ENCODE results near the gene ZBTB7C.
A peak's percentile ranks its signal among the peaks of the same experiment; 100 is the strongest.

Gene ZBTB7C

DNA sequence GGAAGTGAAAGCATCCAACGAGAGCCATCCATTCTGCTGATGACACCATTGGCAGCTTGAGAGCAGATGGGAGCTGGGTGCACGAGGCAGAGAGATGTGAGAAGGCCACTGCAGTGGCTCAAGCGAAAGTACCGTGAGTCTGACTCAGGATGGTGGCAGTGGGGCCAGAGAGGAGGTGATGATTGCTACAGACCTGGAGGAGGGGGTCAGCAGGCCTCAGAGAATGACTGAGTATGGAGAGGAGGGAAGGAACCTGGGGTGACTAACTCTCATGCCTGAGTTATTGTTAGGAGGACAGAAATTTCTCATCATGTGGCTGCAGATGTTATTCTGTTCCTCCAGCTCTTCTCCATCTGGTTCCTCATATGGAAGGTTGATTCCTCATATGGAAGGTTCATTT, 8.8 kb upstream of the ZBTB7C start:
- DNase-seq: no peak

DNA sequence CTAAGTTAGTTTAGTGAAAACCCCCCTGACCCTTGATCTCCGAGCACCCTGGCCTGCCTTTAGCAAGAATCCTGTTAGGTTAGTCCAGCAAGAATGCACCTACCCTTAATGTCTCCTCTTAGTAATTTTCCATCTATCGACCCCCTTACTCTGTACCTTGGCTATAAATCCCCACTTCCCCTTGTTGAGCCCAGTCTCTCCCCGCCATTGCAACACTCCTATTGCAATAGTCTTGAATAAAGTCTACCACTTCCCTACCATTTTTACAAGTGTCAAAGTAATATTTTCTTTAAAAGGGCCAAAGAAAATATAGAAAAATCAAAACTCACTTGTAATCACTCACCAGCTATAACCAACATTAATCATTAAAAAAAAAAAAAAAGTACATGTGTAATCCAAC, 4.2 kb upstream of the ZBTB7C start:
- no peak for DNase-seq

DNA sequence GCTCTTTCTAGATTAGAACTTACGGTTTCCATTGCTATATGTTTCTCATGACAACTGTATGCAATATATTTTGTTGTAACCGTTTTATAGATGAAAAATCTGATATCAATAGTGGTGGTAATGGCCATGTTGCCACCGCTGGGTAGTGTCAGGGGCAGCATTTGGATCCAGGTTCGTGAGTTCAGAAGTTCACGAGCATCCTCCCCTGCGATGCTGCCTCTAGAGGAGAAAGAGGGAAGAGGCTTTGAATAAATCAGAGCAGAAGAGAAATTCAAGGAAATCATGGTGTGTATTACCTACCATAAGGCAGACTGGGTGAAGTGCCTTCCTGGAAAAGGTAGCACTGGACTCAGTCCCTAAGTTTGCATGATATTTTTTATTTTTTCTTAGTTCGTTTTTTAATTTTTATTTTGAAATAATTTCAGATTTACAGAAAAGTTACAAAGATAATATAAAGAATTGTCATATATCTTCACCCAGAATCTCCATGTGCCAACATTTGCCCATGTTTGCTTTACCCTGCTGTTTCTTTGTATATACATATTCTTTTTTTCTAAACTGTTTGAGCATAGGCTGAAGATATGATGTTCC, 3.3 kb upstream of the ZBTB7C start:
- peak; percentile 31 for DNase-seq

DNA sequence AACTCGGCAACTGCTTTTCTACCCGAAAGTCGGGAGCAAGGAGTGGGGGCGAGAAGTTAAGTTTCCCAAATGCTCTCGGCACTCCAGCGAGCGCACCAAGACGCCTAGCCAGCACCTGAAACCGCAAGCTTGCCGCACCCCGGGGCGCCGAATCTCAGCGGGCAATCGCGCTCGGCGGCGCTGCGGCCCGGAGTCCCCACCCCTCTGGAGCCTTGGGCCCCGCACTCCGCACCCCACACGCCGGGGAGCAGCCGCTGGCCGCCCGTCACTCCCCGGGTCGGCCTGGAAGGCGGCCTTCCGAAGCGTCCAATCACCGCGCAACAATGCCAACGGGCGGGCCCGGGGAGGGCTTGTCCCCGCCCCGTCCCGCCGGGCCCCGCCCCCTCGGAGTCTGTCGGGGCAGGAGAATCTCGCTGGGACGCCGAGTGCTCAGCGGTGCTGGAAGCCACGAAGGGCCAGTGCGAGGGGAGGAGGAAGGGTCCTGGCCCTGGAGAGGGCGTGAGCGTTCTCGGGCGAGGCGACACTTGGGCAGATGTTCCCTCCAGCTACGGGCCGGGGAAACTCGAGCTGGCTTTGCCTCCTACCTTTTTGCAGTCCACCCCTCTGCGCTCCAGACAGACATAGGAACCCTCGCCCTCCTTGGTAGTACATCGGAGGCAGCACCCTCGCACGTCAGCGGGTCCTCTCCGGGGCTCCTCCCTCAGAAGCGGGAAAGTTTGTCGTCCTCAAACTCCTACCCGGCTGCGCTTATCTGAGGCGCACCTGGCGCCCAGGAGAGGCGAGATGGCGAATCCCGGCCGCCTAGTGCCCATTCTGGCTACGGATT, 1.1 kb upstream of the ZBTB7C start:
- DNase-seq: peak; percentile 92

DNA sequence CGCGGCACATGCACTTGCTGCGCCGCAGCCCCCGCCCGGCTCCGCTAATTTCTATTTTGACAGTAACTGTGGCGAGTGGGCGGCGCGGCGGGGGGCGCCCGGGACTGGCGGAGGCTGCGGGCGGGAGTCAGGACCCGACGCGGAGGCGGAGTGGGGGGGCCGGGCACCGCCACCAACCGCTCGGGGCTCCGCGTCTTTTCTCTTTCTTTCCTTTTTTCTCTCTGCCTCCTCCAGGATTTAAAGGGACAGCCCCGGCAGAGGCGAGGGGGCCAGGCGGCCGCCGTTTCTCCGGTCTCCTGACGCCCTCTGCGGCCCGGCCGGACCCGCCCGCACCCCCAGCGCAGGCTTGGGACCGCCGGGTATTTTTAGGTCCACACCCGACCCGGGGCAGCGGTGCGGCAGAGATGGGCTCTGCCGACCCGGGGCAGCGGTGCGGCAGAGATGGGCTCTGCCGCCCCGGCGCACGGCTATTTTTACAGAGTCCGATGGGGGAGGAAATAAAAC, 460 bp upstream of the ZBTB7C start:
- no peak for DNase-seq

DNA sequence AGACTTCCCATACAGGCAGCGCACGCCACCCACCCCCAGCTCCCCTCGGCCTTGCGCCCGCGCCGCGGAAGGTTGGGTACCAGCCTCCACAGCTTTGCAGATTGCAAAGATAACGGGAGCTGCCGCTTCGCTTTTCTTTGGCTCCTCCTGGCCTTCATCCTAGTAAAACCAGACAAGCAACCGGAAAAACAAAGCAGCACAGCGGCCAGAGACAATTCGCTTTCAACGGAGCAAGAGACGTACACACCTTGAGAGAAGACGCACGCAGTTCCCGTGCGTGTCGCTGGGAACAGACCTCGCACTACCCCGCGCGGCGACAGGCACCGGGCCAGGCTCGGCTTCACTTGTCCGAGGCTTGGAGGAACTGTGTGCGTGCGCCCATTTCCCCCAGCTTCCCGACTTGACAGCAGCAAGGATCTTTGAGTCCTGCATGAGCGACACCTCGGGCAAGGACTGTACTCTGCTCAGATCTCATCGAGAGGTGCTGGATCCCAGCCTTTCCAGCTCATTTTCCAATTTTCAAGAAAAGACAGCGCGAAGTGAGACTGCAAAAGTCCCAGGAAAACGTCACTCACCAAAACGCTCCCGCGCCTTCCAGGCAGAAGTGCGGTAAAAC, 964 bp downstream of the ZBTB7C start:
- DNase-seq: no peak

DNA sequence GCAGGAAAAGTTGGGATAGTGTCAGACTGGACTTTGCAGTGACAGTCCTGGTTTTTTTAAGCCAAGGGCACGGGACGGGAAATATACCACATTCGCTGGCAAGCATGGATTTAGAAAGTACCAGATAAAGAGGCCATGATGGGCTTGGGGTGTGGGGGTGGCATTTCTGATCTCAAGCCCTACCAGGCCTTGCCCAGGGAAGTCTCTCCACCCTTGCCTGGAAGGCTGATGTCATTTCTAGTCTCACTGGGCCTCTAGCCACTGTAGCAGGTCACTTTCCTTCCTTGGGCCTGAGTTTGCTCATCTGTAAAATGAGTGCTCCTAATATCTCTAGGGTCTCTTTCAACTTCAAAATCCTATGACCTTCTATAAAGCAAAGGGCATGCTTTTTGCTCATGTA, 1.8 kb downstream of the ZBTB7C start:
- DNase-seq: no peak

DNA sequence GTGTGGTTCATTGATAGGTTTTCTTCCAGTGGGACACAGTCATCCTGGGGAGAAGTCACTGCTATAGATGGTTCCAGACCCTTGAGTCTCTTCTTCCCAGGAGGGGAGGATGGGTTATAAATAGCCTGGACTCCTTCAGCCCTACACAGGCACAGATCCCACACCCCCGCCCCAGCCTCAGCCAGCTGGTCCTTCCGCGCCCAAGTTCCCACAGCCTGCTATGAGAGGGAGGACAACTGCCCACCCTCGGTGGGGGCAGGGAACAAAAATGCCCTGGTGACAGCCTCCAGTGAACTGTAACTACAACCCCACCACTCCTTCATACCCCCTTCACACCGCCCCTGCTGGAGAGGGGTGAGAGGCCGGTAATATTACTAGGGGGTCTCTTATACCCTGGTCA, 3.2 kb downstream of the ZBTB7C start:
- DNase-seq: no peak

DNA sequence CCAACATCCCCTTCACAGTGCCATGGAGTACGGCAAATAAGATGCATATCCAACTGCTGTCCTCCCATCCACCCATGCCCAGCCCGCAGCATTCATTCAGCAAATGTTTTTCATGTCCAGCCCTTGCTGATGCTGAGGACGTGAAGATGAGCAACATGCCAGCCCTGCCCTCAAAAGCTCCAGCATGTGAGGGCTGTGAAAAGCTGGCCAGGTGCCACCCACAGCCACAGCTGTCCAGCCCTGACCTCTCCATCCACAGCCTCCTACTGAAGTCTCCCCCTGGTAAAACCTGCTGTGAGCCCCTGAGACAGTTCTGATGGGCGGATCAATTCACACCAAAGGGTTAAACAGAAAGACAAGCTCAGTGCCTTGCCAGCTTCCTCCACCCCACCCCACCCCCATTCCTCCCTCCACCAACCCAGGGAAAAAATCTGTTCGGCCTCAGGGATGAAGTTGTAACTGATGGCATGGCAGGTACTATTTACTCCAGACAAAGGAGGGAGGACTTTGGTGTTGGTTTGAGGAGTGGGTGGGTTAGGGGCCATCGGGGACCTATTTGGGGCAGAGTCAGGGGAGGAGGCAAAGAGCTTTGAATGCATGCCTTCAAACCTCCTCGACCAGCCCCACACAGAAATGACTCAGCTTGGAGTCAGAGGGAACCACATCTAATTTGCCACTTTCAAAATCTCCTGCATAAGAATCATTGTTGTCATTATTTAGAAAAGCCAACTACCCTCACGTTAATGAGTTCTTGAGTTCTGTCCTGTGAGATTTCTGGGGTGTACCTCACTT, 4.3 kb downstream of the ZBTB7C start:
- DNase-seq: peak; percentile 22

DNA sequence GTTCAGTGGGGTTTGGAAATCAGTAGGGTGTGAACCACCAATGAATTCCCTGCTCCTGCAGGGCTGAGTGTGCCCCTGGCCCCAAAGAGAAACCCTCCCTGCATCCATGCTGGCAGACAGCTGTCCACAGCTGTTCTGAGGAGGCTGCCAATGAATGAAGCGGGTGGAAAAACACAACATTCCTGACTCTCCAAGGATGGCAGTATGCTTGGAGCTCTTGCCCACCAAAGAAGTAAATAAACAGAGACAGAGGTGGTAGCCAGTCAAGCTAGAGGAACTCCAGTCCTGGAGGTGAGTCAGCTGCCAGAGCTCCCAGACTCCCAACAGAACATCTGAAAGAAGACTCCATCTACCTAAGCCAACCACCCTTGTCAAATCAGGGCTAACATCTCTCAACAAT, 6.2 kb downstream of the ZBTB7C start:
- DNase-seq: peak; percentile 80

DNA sequence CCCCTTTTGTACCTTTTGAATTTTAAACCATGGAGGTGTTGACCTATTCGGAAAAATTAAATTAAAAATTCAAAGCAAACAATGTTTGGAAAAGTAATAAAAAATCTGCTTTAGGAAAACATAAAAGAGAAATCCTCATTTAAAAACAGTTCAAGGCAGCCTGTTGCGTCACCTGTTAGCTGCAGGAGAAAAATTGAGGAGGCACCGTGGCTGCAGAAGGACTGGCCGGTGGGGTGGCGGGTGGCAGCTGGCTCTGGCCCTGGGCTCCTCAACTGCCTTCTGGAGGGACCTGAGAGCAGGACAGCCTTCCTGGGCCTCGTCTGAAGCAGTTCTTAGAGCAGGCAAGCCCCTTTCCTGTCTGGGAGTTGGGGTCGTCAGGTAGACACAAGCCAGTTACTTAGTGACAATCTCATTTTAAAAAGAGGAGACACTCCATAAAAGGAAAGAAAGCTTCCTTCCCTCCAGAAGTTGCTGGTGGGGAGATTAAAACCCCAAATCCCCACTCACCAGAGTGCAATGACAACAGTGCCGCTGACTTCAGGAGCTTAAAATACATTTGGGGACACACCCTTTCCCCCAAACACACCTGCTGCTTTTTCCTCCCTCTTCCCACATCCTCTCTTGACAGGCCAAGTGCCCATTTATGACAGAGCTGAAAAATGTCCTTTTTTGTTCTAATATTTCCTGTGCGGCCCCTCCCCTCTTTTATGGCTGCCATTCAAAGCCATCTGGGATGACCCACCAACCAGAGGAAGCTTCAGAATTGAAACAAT, 9.7 kb downstream of the ZBTB7C start:
- no peak for DNase-seq

DNA sequence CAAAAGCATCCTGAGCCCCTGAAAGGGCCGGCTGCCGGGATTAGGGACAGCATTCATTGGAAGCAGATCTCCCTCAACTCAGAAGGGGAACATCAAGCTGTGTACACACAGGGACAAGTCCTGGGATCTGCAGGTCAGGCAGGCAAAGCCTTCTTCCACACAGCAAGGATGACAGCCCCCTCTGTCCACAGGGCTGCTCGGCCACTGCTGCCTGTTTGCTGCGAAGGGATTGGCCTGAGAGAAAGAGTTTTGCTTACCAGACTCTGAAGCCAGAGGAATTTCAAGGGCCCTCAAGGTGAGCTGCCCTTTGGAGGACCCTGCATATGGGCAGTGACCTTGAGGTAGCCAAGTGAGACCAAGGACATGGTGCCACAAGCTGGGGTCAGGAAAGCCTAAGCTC, 11.1 kb downstream of the ZBTB7C start:
- no peak for DNase-seq

DNA sequence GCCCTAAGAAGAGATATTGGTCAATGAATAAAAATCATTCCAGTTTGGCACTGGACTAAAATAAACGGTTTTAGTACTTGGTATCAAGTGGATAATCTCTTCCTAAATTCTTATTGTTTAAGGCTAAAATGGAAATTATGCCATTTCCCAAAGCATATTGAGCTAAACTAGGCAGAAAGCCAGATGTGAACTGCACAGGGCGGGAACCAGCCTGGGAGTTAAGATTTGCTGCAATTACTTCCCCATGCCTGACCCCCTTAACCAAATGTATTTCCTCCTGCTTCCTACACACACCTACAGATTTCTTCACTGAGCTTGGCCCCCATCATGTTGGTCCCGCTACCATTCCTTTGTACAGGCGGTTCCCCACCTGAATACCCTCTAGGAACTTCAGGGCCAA, 12.2 kb downstream of the ZBTB7C start:
- no peak for DNase-seq

DNA sequence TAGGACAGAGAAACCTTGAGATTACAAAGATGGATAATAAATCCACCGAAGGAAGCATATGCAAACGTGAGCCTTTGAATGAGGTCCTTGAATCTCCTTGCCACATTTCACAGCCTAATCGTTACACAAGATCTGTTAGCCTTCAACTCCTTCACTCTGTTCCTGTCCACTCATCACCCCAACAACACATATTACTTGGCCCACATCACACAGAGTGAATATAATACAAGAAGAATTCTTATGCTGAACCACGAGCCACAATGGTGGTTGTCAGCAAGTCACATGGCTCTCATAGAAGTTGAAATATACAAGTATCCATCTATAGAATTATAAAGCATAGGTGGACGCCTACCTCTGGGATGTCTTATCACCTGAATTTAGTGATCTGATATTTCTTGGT, 12.6 kb downstream of the ZBTB7C start:
- DNase-seq: no peak

DNA sequence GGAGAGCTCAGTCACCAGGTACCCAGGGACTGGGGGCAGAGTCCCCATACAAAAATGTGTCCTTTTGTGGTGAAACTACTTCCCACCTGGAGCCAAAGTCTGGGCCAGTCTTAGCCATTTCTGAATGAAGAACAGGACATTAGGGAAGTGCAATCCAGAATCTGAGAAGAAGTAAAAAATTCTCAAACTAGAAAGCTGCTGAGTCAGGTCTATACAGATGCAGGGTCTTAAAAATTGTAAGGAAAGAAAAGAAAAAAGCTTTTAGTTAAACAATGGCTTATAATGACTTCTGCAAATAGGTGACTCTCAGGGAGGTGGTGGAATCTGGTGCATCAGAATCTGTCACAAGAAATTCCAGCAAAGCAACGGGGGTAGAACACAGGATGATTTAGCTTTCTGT, 13.5 kb downstream of the ZBTB7C start:
- DNase-seq: no peak

DNA sequence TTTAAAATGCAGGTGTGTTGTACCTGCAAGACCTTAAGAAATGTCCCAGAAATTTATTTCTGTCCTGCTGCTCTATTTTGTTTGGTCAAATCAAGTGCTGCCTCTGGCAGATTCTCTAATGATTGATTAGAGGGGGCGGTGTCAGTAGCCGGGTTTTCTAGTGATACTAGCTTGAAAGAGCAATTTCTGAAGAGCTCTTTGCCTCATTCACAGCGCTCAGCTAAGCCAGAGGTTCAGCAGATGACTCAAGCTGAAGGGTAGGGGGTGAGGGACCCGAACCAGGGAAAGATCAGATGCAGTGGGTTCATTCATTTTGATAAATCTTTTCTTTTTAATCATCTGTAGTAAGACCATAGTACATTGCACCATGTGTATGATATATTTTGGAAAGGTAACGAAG, 15.0 kb downstream of the ZBTB7C start:
- DNase-seq: no peak

DNA sequence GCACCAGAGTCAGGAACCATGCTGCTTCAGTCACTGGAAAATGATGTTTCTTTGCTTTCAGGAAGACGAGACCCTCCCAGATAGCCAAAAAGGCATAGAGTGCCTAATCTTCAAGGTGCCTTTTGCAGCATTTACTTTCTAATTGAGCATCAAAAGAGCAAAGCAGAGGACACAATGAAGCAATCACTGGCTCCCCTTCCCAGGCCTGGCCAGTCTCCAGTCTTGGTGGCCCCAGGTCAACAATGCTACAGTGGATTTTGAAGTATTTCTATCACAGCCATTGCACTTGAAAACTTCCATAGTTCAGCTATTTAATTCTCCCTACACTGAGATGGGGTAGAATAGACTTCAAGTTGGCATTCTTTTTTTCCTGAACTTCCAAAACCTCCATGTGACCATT, 15.4 kb downstream of the ZBTB7C start:
- no peak for DNase-seq

DNA sequence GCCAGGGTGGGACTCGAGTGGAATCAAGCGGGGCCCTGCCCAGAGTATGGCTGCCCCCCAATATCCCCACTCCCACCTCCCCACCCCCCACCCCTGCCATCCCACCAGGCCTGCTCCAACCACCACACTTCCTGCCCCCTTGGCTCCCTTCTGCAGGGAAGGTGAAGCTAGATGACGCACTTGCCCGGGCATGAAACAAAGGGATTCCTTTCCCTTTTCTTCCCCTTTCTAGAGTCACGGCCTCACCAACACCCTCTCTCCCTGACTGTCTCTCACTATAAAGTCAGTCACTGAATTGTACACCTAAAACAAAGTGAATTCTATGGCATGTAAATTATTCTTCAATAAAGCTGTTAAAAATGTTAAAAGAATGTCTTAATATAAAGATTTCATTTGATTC, 16.0 kb downstream of the ZBTB7C start:
- DNase-seq: no peak

DNA sequence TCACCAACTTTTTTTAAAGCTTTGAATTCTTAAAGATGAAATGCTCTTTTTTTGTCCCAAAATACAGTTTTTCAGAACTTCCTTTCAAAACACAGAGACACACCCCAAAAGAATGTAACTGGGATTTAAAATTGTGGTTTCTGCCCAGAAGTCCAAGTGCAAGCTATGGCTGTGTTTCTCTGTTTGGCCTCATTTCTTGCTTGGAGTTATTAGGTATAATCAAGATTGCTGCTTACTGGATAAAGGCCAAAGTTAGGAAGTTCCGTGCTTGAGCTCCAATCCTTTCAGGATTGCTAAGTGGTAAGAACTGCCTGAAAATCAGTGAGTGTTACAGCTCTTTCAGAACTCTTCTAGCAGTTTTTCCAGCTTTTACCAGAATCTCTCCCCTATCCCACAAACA, 16.9 kb downstream of the ZBTB7C start:
- DNase-seq: no peak

DNA sequence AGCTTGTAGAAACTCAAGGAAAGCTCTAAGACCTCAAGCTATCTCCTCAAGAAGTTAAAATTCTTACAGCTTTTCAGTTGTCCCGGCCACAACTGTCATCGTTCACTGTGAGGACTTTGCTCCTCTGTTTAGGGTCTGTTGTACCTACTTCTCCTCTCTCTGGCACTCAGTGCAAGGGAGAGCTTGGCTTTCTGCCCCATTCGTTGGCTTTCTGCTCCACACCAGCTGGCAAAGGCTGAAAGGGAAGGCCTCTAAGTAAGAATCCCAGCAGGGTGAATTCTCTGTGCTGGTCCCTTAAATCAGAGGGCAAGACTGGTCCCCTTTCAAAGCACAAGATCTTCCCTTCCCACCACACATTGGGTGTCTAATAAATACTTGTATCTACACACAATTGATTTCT, 17.3 kb downstream of the ZBTB7C start:
- no peak for DNase-seq

DNA sequence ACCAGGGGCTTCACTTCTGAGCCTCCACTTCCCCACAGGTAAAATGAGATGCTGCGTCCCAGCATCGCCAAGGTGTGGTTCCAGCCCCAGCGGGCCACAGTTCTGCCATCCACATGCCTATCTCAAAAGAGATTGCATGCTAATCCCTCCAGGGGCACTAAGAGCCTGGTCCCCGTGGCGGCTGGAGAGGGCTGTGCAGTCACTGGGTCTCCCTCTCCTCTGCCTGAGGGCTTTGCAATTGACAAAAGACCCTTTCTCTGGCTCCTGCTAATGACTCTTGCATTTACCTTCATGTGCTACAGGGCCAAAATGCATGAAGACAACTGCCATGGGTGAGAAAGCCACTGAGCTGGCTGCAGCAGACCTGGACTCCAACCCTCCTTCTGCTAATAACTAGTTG, 18.5 kb downstream of the ZBTB7C start:
- no peak for DNase-seq

DNA sequence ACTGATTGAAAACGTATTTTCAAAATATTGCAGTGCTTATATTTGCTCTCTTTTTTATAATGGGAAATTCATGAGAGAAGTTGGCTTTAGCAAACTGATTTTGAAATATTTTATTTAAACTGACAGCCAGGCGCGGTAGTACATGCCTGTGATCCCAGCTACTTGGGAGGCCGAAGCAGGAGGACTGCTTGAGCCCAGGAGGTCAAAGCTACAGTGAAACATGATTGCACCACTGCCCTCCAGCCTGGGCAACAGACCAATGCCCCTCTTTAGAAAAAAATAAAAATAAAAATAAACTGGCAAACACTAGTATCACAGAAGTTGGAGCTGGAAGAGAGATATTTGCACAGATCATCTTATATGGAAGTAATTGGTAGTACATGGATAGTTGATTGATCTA, 20.7 kb downstream of the ZBTB7C start:
- DNase-seq: no peak

DNA sequence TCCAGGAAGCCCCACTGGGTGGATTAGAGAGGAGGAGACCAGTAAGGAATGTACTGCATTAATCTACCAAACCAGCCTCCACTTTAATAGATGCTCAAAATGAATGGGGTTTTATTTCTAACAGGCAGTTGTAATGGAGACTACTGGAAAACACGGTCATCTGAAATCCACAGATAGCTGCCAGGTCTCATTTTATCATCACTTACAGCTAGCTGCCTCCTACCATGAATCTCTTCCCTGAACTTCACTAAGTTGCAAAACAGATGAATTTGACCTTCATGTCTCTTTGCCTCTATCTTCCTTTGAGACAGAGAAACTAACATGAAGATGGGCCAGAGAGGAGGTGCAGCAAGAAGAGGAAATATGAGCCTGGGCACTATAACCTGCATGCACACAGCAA, 21.9 kb downstream of the ZBTB7C start:
- DNase-seq: no peak

Data from kidney glomerular epithelial cell (primary cell).